H1 (cell line): Measurements from ENCODE around the gene OR51G1. TPM values are rescaled to one million over a fixed set of nuclear protein-coding genes. Genes with fewer than 3 reads are reported as not detected.

Source experiments
- ATF2 ChIP-seq: IDR thresholded peaks from 2 replicates; pipeline ENCODE4 v1.6.1; 2012; ENCODE audit warnings: low read length, inconsistent platforms
- SRF ChIP-seq: IDR thresholded peaks from 2 replicates; pipeline ENCODE4 v1.6.1; 2011; ENCODE audit warnings: mild to moderate bottlenecking, low read depth, low read length, moderate library complexity
- polyA plus RNA-seq, 7 experiments: library from polyadenylated mRNA; depleted of rRNA in 3 of 7; stranded (reverse) in 5 of 7; unstranded in 2 of 7; fragments of >200 nt in 5 of 7; fragments of 200-250 nt in 2 of 7; gene quantifications; 1 replicate in 5 of 7; 2 replicates in 1 of 7; 4 replicates in 1 of 7; pipeline versions ENCODE4 v1.2.1 to v1.2.3, GENCODE V29; 2011 to 2013; ENCODE audit warnings: missing spikeins in 2 of 7, mixed read lengths in 2 of 7
- total RNA-seq: library from RNA; stranded (reverse); fragmentation: NEBNext Ultra II Directional; extraction: Animal tissue kit (Norgen Biotek cat#: 25700); gene quantifications from 2 replicates; pipeline ENCODE4 v1.2.1, GENCODE V29; 2021

OR51G1 gene
- total and polyA plus RNA-seq, 2 of the 8 experiments (the other 6 are each of a cell fraction or from before 2014, with no cell fraction given) = not detected

- no peak for TF ChIP-seq ATF2
- TF ChIP-seq SRF = no peak
These were observed 20.7 kb downstream of the OR51G1 start, which contains the start of gene OR51A7 (continued) for GRCh38 chr11:4903484-4903883.
